ENCODE data around the gene POLR3B.

GRCh38 chr12:106487664-106488063 is 130.1 kb downstream of the POLR3B start:
- no peak for TF ChIP-seq CTCF (IDR thresholded peaks at IDR 0.05)
- TF ChIP-seq POLR2A (IDR thresholded peaks at IDR 0.05) = no peak
